Spinal cord (tissue), 10 donors: ENCODE measurements around the gene SPX. TPM values are rescaled to one million over a fixed set of nuclear protein-coding genes. Genes with fewer than 3 reads are reported as not detected.

Source experiments
- DNase-seq, 6 donors: peaks; one replicate each; pipeline versions ENCODE4 v3.0.0 to v3.0.0-alpha.2; 2013 to 2015; ENCODE audit warnings: low spot score in 6 of 6, low read depth in 4 of 6
- H3K27ac ChIP-seq: one replicate; pipeline ENCODE4 v1.5.1; 2013; ENCODE audit warnings: low read depth, low read length, control low read depth
- H3K27me3 ChIP-seq: one replicate; pipeline ENCODE4 v1.6.1; 2013; ENCODE audit warnings: low read length; ENCODE audit not compliant: control insufficient read depth, insufficient read depth
- H3K36me3 ChIP-seq: one replicate; pipeline ENCODE4 v1.6.1; 2013; ENCODE audit warnings: low read length; ENCODE audit not compliant: control insufficient read depth, insufficient read depth
- H3K4me1 ChIP-seq: one replicate; pipeline ENCODE4 v1.6.1; 2013; ENCODE audit warnings: low read length; ENCODE audit not compliant: control insufficient read depth, insufficient read depth
- H3K4me3 ChIP-seq: one replicate; pipeline ENCODE4 v1.5.1; 2013; ENCODE audit warnings: low read depth, low read length, control low read depth
- H3K9me3 ChIP-seq: one replicate; pipeline ENCODE4 v1.6.1; 2013; ENCODE audit warnings: low read length; ENCODE audit not compliant: control insufficient read depth, insufficient read depth
- WGBS: methylation state at CpG from one replicate; pipeline ENCODE4 v1.1.5; 2013; ENCODE audit warnings: missing lambda C conversion rate; ENCODE audit not compliant: insufficient coverage; 5-methylcytosine and 5-hydroxymethylcytosine counted together
- long read RNA-seq, 4 donors: transcript quantifications; one replicate each; lab custom pipeline, GENCODE V29; 2026
- polyA plus RNA-seq, 2 donors: library from polyadenylated mRNA; unstranded; fragments of 120-200 nt; gene quantifications; one replicate each; pipeline ENCODE4 v1.2.1, GENCODE V29; 2013; ENCODE audit not compliant: insufficient read length in 2 of 2
- total RNA-seq, 2 donors: library from RNA; depleted of rRNA in 1 of 2; stranded (reverse); fragments of 120-200 nt in 1 of 2; fragments of >200 nt in 1 of 2; gene quantifications; one replicate each; pipeline versions ENCODE4 v1.2.3 to v1.2.4, GENCODE V29; 2013 to 2014
- donor health status: healthy.

SPX gene, protein sequence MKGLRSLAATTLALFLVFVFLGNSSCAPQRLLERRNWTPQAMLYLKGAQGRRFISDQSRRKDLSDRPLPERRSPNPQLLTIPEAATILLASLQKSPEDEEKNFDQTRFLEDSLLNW
- total RNA-seq = 1 to 10 TPM; 4.0 to 4.3 TPM
- 1 to 10 TPM; 4.8 to 6.5 TPM for polyA plus RNA-seq
- long read RNA-seq, donor 1, partial matches to known transcripts = 0 of 2 reads
- long read RNA-seq, donor 1, other reads (novel, unspliced or antisense) = 0 of 2 reads
- long read RNA-seq, donor 2, partial matches to known transcripts = 0 of 3 reads
- long read RNA-seq, donor 2, other reads (novel, unspliced or antisense) = 0 of 3 reads
- long read RNA-seq, donor 3, partial matches to known transcripts = 0 of 3 reads
- long read RNA-seq, donor 3, other reads (novel, unspliced or antisense) = 0 of 3 reads
- long read RNA-seq, donor 4, transcript SPX-203 (3 exons, 1,826 nt) = major isoform, 6 of 7 reads
- long read RNA-seq, donor 4, partial matches to known transcripts = 0 of 7 reads
- long read RNA-seq, donor 4, other reads (novel, unspliced or antisense) = 0 of 7 reads

DNA sequence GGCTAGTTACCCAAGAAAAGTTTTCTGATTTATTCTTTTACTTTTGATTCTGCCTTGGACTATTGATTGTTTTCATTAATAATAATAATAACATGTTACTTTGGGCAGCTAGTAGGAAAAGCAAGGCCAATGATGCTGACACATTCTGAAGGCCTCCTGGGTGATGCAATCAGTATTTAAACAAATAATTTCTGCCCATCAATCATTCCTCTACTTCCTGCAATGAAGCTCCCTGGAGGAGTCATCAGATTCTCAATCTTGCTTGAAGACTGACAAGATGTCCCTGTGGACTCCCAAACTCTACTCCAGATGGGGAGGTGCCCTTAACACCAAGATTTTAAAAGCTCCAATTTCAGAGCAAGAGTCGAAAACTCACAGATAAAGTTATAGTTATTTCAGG lies at the start of gene SPX:
TSS of gene SPX (plus strand) at position 244 of the 400 bp plus-strand sequence. CDS start 177 bp downstream, outside the sequence.
- Histone ChIP-seq H3K27me3 (peaks cover 9% of the 10 kb centered on the region), H3K4me1 (peaks cover 6% of the 10 kb centered on the region), H3K9me3 (no peaks in the 10 kb centered on the region), H3K27ac (no peak within 1 kb of the TSS), H3K4me3 (peak within 1 kb of the TSS; percentile 67), H3K36me3 (no peaks in the 10 kb centered on the region)
- DNase-seq = no peak
- WGBS = no CpG with 5 or more reads among the region's 1 CpG

DNA sequence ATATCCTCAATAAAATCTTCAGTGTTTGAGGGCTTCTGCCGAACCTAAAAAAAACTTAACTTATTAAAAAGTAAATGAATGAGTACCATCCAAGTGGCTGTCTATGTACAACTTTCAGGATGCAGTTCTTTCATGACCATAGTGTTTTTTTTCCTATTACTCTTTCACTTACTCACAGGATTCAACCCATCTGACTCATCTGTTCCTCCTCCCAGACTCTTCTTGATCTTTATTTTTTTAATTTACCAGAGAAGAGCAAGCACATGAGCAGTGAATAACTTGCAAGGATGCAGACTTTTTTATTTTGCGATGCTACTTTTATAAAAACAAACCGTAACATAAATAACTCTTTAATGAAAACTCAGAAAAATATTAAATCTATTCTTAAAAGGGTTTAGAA lies 49.1 kb upstream of the SPX start:
- Histone ChIP-seq H3K36me3 (peaks cover 11% of the 10 kb centered on the region), H3K4me1 (no peaks in the 10 kb centered on the region), H3K9me3 (no peaks in the 10 kb centered on the region), H3K4me3 (no peak overlapping the region), H3K27me3 (no peaks in the 10 kb centered on the region), H3K27ac (no peak overlapping the region)
- WGBS = no CpG with 5 or more reads among the region's 3 CpGs
- DNase-seq = no peak

DNA sequence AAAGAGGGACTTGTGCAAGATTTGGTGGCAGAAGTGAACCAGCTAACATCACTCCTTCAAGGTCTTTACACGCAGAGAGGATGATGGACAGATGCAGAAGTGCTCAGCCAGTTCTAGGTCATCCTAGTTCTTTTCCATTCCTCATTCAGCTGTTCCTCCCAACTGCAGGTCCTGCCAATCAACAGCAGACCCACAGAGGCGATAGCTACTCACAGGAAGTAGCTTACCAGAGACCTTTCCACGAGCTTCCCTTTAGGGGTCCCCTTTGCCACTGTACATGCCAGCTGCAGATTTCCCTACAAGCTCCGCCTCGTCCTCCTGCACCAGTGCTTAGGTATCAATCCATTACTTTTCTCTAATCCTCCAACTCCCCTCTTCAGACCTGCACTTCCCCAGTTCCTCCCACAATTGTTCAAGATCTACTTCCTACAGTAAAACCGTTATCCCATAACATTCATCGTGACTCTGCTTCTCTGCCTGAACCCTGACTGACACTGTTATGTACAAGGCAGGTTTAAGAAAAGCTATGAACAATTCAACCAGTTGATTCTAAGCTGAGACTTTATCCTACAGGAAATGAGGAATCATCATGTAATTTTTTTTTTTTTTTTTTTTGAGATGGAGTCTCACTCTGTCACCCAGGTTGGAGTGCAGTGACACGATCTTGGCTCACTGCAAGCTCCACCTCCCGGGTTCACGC lies 47.2 kb upstream of the SPX start:
- WGBS = 92% methylated on average over 8 of the region's 10 CpGs
- DNase-seq = no peak
- peaks cover 15% of the 10 kb centered on the region for H3K36me3 ChIP-seq

DNA sequence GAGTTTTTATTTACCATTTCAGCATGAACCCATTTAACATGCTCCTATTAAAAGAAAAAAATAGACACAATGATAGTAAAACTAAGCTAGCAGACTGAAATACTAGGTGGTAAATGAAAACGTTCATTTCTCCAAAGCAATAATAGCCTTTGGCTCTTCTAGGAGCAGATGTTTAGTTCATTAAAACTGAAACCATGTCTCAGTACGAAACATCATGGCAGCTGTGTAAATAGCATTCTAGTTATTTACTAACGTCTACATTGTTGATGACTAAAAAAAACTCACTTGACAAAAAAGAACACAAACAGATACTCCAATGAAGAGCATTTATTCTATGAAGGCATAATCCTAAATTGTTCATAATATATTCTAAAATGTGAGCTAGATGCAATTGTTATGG lies 42.6 kb upstream of the SPX start:
- Histone ChIP-seq H3K9me3 (no peaks in the 10 kb centered on the region), H3K36me3 (peaks cover 18% of the 10 kb centered on the region), H3K4me1 (no peaks in the 10 kb centered on the region), H3K27me3 (no peaks in the 10 kb centered on the region), H3K4me3 (no peak overlapping the region), H3K27ac (no peak overlapping the region)
- no CpG with 5 or more reads among the region's 3 CpGs for WGBS
- DNase-seq = peak in 1 of 6 donors; percentile 73

More for the DNA sequence above, 47.2 kb upstream of the SPX start:
- H3K4me1 ChIP-seq = no peaks in the 10 kb centered on the region
- H3K9me3 ChIP-seq = no peaks in the 10 kb centered on the region
- H3K4me3 ChIP-seq = no peak overlapping the region
- H3K27ac ChIP-seq = no peak overlapping the region
- no peaks in the 10 kb centered on the region for H3K27me3 ChIP-seq

DNA sequence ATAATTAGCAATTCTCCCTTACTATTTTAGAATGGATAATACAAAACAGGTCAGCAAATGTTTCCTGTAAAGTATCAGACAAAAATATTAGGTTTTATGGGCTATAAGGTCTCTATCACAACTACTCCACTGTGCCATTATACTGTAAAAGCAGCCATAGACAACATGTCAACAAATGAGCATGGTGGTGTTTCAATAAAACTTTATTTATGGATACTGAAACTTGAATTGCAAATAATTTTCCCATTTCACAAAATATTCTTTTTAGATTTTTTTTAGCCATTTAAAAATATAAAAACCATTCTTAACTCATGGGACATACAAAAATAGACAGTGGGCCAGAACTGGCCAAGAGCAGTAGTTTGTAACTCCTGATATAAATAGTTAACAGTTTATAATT lies 40.1 kb upstream of the SPX start:
- no peak for DNase-seq
- Histone ChIP-seq H3K4me3 (no peak overlapping the region), H3K27ac (no peak overlapping the region), H3K27me3 (no peaks in the 10 kb centered on the region), H3K9me3 (no peaks in the 10 kb centered on the region), H3K36me3 (peaks cover 12% of the 10 kb centered on the region), H3K4me1 (no peaks in the 10 kb centered on the region)

DNA sequence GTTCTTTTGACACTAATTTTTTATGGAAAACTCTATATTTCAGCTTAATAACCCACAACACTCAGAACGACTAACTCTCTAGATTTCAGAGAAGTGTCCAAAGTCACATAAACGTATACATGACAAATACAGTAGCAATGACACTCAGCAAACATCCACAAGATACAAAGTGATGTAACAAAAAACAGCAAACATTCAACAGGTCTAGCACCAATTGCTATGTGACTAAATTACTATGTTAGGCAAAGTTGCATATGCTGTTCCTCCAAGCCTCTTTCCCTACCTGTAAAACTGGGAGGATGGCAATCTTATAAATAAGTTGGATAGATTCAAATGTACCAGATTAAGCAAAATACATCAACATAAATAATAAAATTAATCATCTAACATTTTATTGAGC lies 26.3 kb upstream of the SPX start:
- Histone ChIP-seq H3K4me1 (peaks cover 4% of the 10 kb centered on the region), H3K27me3 (no peaks in the 10 kb centered on the region), H3K36me3 (peaks cover 5% of the 10 kb centered on the region), H3K9me3 (no peaks in the 10 kb centered on the region), H3K4me3 (no peak overlapping the region), H3K27ac (no peak overlapping the region)
- no peak for DNase-seq
- 83% methylated on average over 1 of the region's 2 CpGs for WGBS

DNA sequence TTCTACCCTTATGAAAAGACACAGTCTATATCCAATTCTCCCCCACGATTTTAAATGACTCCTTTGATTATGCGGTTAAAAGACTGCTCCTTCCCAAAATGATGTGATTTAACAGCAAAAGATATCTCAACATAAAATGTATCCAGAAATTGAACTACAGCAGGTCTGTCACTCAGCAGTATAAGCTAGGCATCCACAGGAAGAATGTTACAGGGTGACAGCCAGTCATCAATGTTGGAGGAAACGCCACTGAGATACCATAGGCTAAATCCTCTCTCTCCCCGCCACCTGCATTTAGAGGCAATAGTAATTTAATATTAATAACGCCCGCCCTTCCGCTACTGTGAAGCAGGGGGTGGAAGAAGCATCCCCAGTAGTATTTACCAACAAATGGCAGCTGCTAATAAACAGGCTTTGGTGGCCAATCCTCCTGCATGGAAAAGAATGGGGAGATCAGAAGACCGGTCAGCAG lies 25.3 kb upstream of the SPX start:
- DNase-seq = no peak

DNA sequence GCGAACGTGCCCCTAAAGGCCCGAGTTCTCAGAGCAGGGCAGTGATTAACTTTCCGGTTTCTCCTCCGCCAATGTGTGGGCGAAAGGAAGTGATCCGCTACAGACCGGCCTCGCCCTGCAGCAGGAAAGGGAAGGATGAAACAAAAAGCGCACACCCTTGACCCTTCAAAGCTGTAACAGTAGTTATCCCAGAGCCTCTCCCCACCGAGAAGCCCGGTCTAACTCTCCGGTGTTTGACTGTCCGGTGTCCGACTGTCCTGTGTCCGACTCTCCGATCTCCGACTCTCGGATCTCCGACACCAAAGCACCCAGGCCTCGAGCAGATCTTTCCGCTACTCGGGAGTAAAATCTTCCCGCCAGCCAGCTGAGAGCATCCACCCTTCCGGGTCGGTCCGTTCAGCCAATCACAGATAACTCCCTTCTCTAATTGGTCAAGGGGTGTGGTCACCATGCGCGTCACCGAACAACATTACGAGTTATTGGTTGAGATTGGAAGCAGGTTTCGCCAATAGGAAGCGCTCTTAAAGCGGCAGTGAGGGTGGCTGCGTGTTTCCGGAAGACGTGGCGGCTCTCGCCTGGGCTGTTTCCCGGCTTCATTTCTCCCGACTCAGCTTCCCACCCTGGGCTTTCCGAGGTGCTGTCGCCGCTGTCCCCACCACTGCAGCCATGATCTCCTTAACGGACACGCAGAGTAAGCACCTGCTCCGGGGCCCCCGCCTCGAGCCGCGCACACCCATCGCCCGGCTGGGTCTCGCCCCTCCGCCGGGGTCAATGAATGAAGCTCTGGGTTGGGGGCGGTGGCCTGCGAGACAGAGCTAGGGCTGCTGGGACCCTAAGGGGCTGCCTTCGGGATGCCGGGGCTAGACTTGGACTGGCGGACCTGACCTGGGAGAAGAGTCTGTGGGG lies 24.6 kb upstream of the SPX start, which contains the start of the genes GOLT1B and RECQL:
TSS of gene GOLT1B (plus strand) at position 532 of the 906 bp plus-strand sequence. CDS start at position 667, 135 bp downstream.
TSS of gene RECQL (minus strand) at position 378 of the 906 bp plus-strand sequence. CDS start 2,065 bp downstream, outside the sequence.
- Histone ChIP-seq H3K4me3 (peak within 1 kb of the TSS; percentile 98), H3K4me1 (peaks cover 4% of the 10 kb centered on the region), H3K9me3 (no peaks in the 10 kb centered on the region), H3K27me3 (no peaks in the 10 kb centered on the region), H3K36me3 (no peaks in the 10 kb centered on the region), H3K27ac (peak within 1 kb of the TSS; percentile 94)
- peak; percentile 97 to 100 (median 98) for DNase-seq
- WGBS = under 1% methylated on average over 50 of the region's 61 CpGs

More for the DNA sequence above, 25.3 kb upstream of the SPX start:
- no peaks in the 10 kb centered on the region for H3K27me3 ChIP-seq
- H3K27ac ChIP-seq = peak overlapping the region; percentile 84
- peak overlapping the region; percentile 98 for H3K4me3 ChIP-seq
- H3K36me3 ChIP-seq = no peaks in the 10 kb centered on the region
- H3K9me3 ChIP-seq = no peaks in the 10 kb centered on the region
- 0% methylated on average over 1 of the region's 8 CpGs for WGBS
- peaks cover 4% of the 10 kb centered on the region for H3K4me1 ChIP-seq

DNA sequence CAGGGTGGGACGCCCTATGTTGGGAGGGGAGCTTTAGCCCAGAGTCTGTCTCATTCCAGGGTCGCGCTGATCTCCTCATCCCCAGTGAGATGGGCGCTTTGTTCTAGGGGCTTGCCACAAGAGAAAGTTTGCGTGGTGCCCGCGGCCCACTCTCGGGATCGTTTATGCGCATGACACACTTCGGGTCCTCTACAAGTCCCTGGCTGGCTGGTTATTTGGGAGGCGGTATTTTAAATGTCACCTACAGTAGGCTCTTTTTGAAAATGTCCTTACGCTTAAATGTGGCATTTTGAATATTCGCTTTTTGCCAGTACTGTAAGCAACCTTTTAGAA lies 24.0 kb upstream of the SPX start:
- peak overlapping the region; percentile 94 for H3K27ac ChIP-seq
- no peaks in the 10 kb centered on the region for H3K27me3 ChIP-seq
- 0% methylated on average over 11 of the region's 14 CpGs for WGBS
- peaks cover 4% of the 10 kb centered on the region for H3K4me1 ChIP-seq
- DNase-seq = peak in 2 of 6 donors; percentile 2 to 54
- H3K9me3 ChIP-seq = no peaks in the 10 kb centered on the region
- peak overlapping the region; percentile 98 for H3K4me3 ChIP-seq
- no peaks in the 10 kb centered on the region for H3K36me3 ChIP-seq
